ENCODE data around the gene PRDM16. TPM values are rescaled to one million over a fixed set of nuclear protein-coding genes. Genes with fewer than 3 reads are reported as not detected.

PRDM16 gene
- total and polyA plus RNA-seq, 2 experiments from 2014 or later = 0.14 to 0.16 TPM

DNA sequence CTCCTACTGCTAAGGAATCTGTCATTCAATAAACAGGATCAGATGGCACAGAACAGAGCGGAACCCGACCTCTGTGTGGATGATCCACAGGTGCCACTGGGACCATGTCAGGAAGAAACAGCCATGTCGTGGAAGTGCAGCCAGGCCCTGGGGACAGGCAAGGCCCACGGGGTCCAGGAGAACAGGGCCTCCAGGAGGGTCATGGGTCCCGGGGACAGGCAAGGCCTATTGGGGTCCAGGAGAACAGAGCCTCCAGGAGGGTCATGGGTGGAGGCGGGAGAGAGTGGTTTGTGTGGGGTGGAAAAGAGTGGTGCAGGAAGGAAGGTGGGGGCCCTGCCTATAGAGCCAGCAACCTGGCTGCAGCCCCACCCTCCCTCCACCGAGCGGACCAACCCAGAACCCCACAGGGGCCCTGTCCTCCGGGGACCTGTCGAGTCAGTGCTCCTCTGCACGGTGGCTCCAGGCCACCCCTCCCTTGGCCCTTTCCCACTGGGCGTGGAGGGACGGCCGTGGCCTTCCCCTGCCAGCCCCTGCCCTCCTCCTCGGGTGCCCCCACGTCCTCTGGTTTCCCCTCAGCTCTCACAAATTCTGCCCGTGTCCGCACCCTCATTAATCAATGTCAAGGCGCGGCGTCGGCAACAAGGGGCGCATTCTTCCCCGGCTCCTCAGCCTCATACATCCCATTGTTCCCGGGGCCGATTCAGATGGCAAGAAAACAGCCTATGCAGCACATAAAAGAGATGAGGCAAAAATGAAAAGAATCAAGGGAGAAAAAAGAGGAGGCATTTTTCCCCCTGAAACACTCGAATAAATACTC is 146.4 kb downstream of the PRDM16 start:
- ATAC-seq (no peak), DNase-seq (ENCODE audit: low spot score) (no peak)
- H3K4me3 Mint-ChIP-seq = no peak overlapping the region
- Histone ChIP-seq H3K79me2 (replicated peaks; ENCODE audit: insufficient read depth) (no peaks in the 10 kb centered on the region), H3K9me2 (ENCODE audit: insufficient read depth) (no peaks in the 10 kb centered on the region), H3F3A (replicated peaks; ENCODE audit: low read depth) (no peaks in the 10 kb centered on the region), H3K27me3 (ENCODE audit: insufficient read depth) (no peaks in the 10 kb centered on the region), H4K20me1 (replicated peaks; ENCODE audit: insufficient read depth) (no peaks in the 10 kb centered on the region), H3K36me3 (ENCODE audit: insufficient read depth) (no peaks in the 10 kb centered on the region), H3K27ac (ENCODE audit: low read depth) (no peak overlapping the region), H3K4me1 (ENCODE audit: insufficient read depth) (no peaks in the 10 kb centered on the region), H2AFZ (no peak overlapping the region), H3K4me2 (no peak overlapping the region), H3K4me3 (no peak overlapping the region)
- TF ChIP-seq STAT1 (IDR thresholded peaks at IDR 0.05; ENCODE audit: unreplicated experiment) (no peak), POLR2AphosphoS5 (IDR thresholded peaks at IDR 0.05; ENCODE audit: low read depth) (no peak), CREB1 (CRISPR knock-in tag; IDR thresholded peaks at IDR 0.05; ENCODE audit: low read depth) (no peak), NANOG (IDR thresholded peaks at IDR 0.05; ENCODE audit: borderline replicate concordance) (no peak), ZNF331 (CRISPR knock-in tag; IDR thresholded peaks at IDR 0.05; ENCODE audit: low read depth) (no peak), JUNB (IDR thresholded peaks at IDR 0.05; ENCODE audit: unreplicated experiment) (no peak), EZH2phosphoT487 (IDR thresholded peaks at IDR 0.05; ENCODE audit: unreplicated experiment) (no peak), ZNF462 (CRISPR knock-in tag; IDR thresholded peaks at IDR 0.05) (no peak), EZH2 (IDR thresholded peaks at IDR 0.05; ENCODE audit: low read depth, unreplicated experiment) (no peak), ZNF114 (CRISPR knock-in tag; IDR thresholded peaks at IDR 0.05) (no peak), CTCF (conservative IDR thresholded peaks at IDR 0.05; ENCODE audit: low read depth in 2 of 2) (no peak)
- TF ChIP-seq, protein P1, sequence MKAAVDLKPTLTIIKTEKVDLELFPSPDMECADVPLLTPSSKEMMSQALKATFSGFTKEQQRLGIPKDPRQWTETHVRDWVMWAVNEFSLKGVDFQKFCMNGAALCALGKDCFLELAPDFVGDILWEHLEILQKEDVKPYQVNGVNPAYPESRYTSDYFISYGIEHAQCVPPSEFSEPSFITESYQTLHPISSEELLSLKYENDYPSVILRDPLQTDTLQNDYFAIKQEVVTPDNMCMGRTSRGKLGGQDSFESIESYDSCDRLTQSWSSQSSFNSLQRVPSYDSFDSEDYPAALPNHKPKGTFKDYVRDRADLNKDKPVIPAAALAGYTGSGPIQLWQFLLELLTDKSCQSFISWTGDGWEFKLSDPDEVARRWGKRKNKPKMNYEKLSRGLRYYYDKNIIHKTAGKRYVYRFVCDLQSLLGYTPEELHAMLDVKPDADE (IDR thresholded peaks at IDR 0.05) = no peak
- TF ChIP-seq, protein P2, sequence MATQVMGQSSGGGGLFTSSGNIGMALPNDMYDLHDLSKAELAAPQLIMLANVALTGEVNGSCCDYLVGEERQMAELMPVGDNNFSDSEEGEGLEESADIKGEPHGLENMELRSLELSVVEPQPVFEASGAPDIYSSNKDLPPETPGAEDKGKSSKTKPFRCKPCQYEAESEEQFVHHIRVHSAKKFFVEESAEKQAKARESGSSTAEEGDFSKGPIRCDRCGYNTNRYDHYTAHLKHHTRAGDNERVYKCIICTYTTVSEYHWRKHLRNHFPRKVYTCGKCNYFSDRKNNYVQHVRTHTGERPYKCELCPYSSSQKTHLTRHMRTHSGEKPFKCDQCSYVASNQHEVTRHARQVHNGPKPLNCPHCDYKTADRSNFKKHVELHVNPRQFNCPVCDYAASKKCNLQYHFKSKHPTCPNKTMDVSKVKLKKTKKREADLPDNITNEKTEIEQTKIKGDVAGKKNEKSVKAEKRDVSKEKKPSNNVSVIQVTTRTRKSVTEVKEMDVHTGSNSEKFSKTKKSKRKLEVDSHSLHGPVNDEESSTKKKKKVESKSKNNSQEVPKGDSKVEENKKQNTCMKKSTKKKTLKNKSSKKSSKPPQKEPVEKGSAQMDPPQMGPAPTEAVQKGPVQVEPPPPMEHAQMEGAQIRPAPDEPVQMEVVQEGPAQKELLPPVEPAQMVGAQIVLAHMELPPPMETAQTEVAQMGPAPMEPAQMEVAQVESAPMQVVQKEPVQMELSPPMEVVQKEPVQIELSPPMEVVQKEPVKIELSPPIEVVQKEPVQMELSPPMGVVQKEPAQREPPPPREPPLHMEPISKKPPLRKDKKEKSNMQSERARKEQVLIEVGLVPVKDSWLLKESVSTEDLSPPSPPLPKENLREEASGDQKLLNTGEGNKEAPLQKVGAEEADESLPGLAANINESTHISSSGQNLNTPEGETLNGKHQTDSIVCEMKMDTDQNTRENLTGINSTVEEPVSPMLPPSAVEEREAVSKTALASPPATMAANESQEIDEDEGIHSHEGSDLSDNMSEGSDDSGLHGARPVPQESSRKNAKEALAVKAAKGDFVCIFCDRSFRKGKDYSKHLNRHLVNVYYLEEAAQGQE (IDR thresholded peaks at IDR 0.05; ENCODE audit: unreplicated experiment) = no peak
- H3K27ac Mint-ChIP-seq = no peak overlapping the region
- H3K9me3 Mint-ChIP-seq = no peaks in the 10 kb centered on the region
- peaks cover 9% of the 10 kb centered on the region for H3K4me1 Mint-ChIP-seq
- peaks cover 6% of the 10 kb centered on the region for H3K27me3 Mint-ChIP-seq (ENCODE audit: insufficient read depth, low read depth, poor library complexity)
- H3K36me3 Mint-ChIP-seq (ENCODE audit: low read depth) = no peaks in the 10 kb centered on the region

Measured in GM23338 (cell line).